HG03460 (cell line): ENCODE data around the gene MTERF4.

Experiments used
- ATAC-seq: cut with Tn5 transposase; IDR thresholded peaks from one replicate; pipeline ENCODE4 v1.9.1; 2021; ENCODE audit not compliant: unreplicated experiment

MTERF4 gene

DNA sequence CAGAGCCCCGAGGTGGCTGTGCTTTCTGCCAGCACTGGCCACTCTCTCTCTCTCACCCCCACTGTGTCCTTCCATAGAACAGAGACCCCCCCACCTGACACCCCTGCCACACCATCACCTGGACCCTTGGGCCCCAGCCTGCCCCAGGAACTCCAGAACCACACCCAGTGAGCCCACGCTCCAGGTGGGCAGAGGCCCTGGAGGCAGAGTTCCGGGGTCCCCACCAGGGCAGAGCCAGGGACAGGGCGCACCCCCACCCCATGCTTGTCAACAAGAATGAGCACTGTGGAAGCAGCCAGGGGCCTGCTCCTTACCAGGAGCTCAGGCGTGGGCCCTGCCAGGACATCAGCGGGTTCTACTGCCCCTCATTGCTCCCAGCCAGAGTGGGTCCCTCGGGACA lies 32.6 kb upstream of the MTERF4 start:
- ATAC-seq, result no peak

DNA sequence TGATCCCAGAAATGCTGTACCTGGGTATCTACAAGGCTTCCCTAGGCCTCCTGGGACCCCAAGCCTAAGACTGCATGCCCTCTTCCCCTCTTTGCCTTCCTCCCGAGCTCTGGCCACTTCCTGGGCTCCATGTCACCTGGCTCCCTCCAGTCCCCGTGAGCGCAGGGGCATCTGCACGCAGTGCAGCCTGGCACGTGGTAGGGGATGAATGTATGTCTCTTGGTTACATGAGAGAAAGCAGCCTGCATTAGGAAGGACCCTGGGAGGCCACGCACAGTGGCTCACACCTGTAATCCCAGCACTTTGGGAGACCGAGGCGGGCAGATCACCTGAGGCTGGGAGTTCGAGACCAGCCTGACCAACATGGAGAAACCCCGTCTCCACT lies 31.3 kb upstream of the MTERF4 start:
- ATAC-seq, result no peak

DNA sequence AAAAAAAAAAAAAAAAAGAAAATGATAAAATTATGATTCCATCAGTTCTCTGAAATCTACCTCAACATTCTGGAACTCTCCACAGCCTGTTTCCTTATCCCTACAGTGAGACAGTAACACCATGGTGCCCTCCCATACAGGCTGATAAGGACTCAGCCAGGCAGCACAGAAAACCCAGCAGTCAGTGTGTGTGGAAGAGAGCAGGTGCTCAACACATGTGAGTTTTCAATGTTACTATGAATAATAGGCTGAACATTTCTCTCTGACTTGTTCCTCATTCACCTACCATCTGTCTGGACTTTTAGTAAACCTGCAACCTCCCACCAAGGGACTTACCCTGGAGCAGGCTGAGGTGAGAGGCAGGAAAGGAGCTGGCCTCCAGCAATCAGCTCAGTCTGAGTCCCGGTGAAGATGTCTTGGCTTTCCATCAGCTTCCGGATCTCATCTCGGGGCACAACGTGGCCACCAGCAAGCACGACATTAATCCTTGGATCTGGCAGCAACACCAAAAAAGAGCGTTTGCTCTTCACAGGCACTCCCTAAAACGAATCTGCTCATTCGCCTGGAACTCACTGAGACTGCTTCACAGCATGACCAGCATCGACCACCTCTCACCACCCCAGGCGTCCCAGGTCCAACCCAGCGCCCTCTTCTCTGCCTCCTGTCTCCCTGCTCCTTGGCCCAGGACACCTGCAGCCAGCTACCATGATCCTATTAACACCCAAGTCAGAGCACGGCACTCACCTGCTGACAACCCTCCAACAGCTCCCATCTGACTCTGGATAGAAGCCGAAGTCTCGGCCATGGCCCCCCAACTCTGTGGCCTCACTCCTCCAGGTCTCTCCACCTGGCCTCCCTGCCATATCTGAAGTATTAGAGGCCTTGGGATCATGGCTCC lies 30.7 kb upstream of the MTERF4 start:
- no peak for ATAC-seq

DNA sequence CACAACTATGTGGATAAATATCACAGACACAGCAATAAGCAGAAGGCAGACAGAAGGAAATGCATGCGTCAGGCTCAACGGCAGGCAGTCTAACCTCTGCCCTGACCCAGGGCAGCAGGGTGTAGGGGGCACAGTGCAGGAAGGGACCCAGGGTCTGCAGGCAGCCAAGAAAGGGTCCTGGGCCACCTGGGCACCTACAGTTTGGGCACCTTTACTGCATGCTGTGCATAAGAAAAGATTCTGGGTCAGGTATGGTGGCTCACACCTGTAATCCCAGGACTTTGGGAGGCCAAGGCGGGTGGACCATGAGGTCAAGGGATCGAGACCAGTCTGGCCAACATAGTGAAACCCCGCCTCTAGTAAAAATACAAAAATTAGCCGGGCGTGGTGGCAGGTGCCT lies 29.4 kb upstream of the MTERF4 start:
- ATAC-seq, result no peak

DNA sequence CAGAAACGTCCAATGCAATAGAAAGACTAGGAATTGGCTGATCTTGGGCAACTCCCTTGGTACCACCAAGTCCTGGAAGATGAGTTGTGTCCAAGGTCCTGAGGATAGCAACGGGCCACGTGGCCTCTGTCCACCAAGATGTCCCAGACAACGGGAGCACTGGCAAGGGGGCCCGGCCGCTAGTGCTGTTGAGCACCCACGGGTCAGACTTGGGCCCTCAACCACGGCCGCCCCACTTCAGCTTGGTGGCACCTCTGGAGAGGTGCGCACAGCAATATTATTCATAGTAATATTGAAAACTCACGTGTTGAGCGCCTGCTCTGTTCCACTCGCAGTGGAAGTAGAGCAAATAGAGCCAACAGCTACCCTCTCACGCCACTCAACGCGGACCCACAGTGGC lies 28.2 kb upstream of the MTERF4 start:
- ATAC-seq, result no peak

DNA sequence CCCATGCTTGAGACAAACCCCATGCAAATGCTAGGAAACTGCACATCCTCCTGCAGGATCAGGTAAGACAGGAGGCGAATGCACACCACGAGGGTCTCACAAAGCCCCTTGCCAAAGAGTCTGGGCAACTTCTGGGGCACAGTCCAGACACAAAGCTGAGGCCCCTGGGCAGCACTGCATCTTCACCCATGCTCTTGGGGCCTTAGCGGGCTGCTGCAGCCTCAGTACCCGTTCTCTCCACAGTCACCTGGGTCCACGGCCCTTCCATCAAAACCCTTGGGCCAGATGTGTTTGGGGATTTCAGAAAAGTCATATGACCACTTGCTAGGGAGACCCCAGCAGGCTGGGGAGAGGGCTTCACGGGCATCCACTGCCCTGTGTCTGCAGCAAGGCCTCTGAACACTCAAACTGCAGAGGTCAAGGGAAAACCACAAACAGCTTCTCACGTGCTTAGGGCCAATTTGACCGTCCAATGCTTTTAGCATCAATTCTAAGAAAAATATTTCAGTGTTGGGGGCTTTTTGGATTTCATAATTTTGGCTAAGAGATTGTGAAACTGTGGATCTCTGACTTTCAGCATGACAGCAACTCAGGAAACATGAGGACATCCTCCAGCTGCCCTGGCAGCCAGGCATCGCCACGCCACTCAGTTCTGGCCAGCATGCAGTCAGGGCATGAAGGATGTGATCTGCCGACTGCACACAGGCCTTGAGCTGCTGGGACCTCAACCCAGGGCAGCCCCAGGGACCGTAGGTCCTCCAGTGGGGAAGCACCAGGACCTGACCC lies 27.2 kb upstream of the MTERF4 start:
- no peak for ATAC-seq

DNA sequence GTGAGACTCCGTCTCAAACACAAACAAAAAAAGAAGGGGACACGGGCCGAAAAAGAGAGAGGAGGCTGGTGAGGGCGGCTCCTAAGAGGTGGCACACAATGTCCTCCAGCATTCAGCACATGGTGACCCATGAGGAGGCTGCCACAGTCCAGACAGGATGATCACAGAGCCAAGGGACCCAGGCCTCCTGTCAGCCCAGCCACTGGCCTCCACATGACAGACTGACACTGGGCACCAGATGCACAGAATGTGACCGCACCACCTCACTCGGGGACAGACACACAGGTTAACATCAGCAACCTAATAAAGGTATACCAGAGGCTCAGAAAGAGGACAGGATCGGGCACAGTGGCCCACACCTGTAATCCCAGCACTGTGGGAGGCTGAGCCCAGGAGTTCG lies 26.2 kb upstream of the MTERF4 start:
- no peak for ATAC-seq

DNA sequence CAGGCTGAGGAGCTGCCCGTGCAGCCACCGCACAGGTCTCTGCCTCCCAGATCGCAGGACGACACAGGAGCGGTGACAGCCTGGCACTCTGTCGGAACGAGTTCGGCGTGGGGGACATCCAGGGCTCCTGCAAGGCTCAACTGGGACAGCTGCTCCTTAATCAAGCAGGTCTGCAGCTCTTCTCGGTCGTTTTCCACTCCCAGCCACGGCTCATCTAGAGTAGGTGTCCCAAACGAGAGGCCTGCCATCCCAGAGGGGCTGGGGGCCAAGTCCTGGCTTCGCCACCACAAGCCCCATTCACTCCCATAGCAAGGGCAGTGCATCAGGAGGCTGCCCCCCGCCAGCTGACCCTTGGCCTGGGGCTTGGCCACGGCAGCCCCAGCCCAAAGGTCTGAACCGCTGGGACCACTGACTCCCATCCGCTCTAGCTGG lies 24.7 kb upstream of the MTERF4 start:
- ATAC-seq, result no peak

DNA sequence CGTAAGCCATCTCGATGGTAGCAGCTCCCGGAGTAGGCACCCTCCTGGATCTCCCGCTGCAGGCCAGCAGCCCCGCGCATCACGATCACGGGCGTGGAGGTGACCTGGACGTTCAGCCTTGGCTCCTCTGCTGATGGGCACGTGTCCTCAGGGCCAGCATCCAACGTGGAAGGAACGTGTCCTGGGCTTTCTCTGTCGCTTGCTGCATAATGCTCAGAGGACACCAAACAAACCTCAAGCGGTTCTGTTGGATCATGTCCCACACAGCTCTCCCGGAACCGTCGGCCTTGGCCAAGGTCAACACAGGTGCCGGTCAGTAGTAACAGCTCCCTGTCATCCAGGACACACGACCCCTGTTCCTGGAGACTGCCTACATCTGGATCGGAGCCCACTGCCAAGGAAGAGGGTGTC lies 24.1 kb upstream of the MTERF4 start:
- no peak for ATAC-seq

DNA sequence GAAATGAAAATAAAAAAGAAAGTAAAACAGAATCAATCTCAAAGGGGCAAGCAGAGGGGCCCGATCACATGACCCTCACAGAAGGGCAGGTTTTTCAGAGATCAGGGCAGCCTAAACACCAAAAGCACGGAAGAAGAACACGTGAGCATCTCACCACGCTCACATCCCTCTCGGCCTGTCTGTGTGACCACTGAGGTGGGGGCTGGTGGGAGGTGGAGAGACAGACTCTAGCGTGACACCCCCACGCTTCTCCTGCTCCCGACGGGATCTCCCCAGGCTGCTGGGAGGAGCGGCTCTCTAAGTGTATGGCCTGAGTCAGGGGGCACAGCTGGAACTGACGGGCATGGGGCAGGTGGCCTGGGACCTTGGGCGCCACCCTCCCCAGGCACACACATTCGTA lies 23.5 kb upstream of the MTERF4 start:
- no peak for ATAC-seq

DNA sequence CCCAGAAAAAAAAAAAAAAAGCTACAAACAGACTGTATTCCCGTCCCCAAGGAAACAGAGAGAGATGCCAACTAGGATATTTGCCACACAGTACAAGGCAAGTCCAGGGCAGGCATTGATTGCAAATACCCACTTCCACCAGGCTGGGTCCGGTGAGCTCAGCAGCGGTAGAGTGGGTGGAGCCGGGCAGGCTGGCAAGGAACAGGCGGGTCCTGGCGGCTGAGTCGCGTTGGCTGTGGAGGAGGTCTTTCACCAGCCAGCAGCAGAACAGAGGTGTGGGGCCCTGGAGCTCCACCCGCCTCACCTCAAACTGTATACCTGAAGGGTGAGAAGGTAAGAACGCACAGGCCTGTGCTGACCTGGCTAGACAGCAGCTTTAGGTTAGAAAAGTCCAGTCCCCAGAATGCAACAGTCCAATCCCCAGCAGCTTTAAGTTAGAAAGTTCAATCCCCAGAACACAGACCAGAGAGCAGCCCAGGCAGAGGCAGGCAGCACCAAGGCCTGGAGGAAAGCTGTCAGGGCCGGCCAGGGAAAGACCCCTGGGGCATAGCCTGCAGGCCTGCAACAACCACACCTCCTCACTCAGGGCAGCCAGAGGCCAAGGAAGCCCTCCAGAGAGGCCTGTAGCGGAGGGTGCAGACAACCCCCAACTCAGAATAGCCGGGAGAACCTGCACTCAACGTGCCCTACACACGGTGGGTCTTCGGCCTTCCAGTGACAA lies 21.9 kb upstream of the MTERF4 start:
- no peak for ATAC-seq

DNA sequence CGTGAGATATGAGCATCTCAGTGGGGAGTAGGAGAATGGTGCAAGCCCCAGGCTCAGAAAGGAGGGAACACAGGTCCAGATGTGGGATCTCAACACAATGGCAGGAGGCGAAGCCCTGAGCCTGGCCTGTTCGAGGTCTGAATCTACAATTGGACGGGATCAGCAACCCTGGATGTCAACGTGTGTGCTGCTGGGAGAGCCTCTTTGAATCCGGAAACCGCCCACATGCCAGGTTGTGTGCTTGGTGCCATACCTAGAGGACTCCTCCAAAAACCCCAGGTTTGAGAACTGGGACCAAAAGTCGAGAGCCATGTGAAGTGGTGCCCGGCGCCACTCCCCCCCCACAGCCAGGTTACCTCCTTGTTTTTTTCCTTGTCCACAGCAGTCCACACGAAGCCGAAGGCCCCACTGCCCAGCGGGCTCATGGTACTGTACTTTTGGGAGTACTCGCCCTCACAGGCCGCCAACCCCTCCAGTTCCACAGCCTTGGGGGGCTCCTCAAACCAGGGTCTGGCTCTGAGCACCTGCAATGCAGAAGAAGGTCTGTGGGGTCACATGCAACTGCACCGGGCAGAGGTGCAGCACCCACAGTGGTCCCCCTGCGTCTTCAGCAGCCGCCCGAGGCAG lies 20.4 kb upstream of the MTERF4 start:
- no peak for ATAC-seq

DNA sequence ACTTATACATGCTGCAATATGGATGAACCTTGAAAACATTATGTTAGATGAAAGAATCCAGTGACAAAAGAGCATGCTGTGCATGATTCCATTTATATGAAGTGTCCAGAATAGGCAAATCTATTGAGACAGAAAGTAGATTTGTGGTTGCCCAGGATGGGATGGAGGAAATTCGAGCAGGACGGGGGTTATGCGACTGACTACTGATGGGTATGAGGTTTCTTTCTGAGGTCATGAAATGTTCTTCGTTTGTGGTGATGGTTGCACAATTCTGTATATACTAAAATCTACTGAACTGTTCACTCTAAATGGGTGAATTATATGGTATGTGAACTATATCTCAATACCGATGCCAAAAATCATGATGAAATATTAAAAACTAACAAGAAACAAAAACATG lies 18.9 kb upstream of the MTERF4 start:
- ATAC-seq, result no peak

DNA sequence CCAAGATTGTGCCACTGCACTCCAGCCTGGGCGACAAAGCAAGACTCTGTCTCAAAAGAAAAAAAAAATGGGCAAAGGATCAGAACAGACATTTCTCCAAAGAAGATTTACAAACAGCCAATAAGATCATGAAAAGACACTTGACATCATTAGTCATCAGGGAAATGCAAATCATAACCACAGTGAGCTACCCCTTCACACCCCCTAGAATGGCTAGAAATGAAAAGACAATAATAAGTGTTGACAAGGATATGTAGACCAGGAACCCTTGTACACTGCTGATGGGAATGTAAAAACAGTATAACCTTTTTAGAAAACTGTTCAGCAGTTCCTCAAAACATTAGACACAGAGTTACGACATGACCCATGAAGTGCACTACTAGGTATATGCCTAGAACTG lies 18.4 kb upstream of the MTERF4 start:
- no peak for ATAC-seq

DNA sequence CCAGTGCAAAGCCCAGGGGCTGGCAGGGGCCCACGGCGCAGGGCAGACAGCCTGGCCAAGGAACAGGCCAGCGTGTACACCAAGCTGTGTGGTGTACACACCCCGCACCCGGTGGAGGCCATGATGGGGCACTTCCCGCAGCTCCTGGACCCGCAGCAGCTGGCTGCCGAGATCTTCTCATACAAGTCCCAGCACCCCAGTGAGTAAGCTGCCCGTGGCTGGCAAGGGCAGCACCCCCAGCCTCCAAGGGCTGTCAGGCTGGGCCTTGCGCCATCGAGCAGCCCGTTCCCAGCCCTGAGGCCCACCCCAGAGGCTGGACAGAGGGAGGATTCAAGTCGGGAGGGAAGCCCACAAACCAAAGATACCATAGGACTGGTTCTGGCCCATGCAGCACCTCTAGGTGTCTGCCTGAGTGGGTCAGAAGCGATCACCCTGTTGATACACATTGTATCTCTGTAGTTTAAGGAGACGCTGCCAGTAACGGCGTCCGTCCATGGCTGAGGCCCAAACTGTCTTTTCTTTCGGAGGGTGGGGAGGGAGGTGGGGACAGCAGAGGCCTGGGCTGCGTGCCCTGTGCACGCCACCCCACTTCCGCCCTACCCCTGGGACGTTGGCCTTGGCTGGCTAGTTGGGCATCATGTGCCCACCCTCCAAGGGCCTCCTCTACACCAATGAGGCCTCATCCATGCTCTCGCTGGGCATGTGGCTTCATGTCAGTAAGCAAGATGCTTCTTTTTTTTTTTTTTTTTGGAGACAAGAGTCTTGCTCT lies 16.8 kb upstream of the MTERF4 start:
- ATAC-seq, result no peak

DNA sequence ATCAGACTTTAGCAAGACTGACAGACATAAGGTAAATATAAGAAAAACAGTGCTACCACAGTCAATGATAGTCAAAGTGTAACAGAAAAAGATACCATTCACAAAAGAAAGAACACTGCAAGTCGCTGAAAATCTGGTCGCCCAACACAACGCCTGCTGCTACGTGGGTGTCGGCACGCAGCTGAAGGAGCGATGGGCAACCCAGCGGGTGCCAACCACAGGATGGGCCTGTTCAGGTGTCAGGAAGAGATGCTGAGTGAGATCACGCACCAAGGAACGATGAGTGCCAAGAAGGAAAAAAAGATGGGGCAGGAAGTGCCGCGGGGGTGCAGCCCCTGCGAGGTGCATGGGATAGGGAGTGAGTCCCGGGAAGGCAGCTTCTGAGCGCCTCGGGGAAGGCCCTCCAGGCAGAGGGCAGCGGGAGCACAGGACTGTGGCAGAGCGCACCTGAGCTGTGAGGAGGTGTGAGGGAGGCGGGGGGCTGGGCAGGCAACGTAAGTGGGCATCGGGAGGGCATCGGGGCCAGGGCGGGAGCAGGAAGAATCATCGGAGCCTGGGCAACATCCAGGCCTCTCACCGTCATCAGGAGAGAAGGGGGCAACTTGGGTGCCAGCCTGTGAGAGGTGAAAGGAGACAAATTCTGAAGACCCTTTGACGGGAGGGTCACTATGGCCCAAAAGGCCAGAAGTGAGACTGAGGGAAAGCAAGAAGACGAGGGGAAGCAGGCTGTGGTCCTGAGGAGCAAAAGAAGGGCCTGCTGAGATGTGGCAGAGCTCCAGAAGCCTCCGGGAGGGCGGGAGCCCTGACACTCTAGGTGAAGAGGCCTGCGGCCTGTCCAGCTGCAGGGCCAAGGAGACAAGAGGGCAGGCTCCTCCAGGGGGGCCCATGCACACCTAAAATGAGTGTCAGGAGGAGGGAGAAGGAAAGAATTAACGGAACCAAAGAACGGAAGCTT lies 14.8 kb upstream of the MTERF4 start:
- no peak for ATAC-seq

DNA sequence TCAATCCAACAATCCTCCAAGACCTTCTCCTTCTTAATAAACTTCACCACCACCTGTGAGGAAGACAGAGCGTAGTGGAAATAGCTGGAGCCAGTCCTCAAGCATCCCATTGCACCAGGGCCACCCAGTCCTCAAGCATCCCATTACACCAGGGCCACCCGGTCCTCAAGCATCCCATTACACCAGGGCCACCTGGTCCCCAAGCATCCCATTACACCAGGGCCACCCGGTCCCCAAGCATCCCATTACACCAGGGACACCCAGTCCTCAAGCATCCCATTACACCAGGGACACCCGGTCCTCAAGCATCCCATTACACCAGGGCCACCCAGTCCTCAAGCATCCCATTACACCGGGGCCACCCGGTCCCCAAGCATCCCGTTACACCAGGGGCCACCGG lies 13.3 kb upstream of the MTERF4 start:
- no peak for ATAC-seq

DNA sequence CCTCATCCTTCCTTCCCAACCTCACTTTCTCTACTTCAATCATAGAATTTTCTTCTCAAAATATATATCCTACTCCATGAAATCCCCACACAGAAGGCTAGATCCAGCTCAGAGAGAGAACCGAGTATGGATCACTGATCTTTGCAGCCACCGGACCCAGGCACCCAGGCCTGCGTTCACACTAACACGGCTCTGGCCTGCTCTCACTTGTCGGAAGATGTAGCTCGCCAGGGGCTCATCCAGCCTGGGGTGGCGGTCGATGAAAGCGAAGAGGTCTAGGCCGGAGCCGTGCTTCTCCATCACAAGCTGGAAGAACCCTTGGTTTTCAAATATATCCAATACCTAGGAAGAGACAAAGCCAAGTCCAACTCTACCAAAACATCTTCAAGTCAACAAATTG lies 12.7 kb upstream of the MTERF4 start:
- ATAC-seq, result no peak

DNA sequence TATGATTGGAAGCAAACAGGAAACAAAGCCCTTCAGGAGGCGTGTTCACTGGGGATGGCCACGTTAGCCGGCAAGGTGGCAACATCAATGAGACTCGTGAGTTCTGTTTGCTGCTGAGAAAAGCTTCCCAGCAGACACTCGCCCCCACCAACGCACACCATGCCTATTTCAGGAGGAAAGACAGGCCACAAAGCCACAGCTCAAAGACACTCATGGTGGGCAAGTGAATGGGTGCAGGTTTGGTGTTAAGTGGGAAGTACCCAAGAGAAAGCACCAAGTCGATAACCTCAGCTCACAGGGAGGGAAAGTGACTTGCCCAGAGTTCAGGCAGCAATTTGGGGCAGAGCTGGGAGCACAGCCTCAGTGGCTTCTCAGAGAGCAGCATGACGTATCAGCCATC lies 10.5 kb upstream of the MTERF4 start:
- ATAC-seq, result no peak
